GM21447 (cell line): Measurements from ENCODE around the gene OR14J1.
"Not testable (repeated sequence)": the region's sequence is repeated elsewhere in the genome, so short reads cannot be mapped to it uniquely, and the experiment has no call there.

Experiments used
- ATAC-seq: cut with Tn5 transposase; IDR thresholded peaks from one replicate; pipeline ENCODE4 v1.9.1; 2021; ENCODE audit not compliant: unreplicated experiment

The OR14J1 gene

GRCh38 chr6:29301316-29301715, at the start of gene OR14J1:
TSS of gene OR14J1 (plus strand) at chr6:29301701. CDS start at chr6:29306690, 4,989 bp downstream.
- no peak for ATAC-seq

- ATAC-seq = no peak
These were observed 49.8 kb upstream of the OR14J1 start for GRCh38 chr6:29251736-29252135.

- ATAC-seq = no peak
These were observed 46.0 kb upstream of the OR14J1 start for GRCh38 chr6:29255530-29255929.

GRCh38 chr6:29259721-29260120, 41.8 kb upstream of the OR14J1 start:
- no peak for ATAC-seq

- no peak for ATAC-seq
These were observed 38.5 kb upstream of the OR14J1 start for GRCh38 chr6:29263001-29263400.

- ATAC-seq = no peak
These were observed 7.0 kb upstream of the OR14J1 start for GRCh38 chr6:29294499-29294914.

GRCh38 chr6:29295181-29295585, 6.3 kb upstream of the OR14J1 start:
- no peak for ATAC-seq

- no peak for ATAC-seq
These were observed 5.9 kb upstream of the OR14J1 start for GRCh38 chr6:29295623-29296022.

GRCh38 chr6:29319931-29320330, 18.4 kb downstream of the OR14J1 start:
- no peak for ATAC-seq

- not testable (repeated sequence) for ATAC-seq
These were observed 21.8 kb downstream of the OR14J1 start for GRCh38 chr6:29323332-29323731.

GRCh38 chr6:29325777-29326176, 24.3 kb downstream of the OR14J1 start:
- no peak for ATAC-seq

GRCh38 chr6:29332676-29333075, 31.2 kb downstream of the OR14J1 start:
- no peak for ATAC-seq

- no peak for ATAC-seq
These were observed 34.8 kb downstream of the OR14J1 start for GRCh38 chr6:29336269-29336668.

- ATAC-seq = no peak
These were observed 43.9 kb downstream of the OR14J1 start for GRCh38 chr6:29345380-29345779.

GRCh38 chr6:29349348-29349747, 47.8 kb downstream of the OR14J1 start:
- not testable (repeated sequence) for ATAC-seq

- ATAC-seq = no peak
These were observed 53.5 kb downstream of the OR14J1 start for GRCh38 chr6:29354980-29355379.

GRCh38 chr6:29355603-29356002, 54.1 kb downstream of the OR14J1 start:
- ATAC-seq = no peak
